Stomach (tissue), 4 donors: ENCODE results near the gene TSHZ2.

Source experiments
- CTCF ChIP-seq, 7 experiments: fragments of 450-650 bp in 4 of 7; fragments of 200-600 bp in 3 of 7; sonication (generic) in 3 of 7; IDR thresholded peaks; one replicate each; pipeline ENCODE4 v1.5.1; 2016 to 2019; ENCODE audit warnings: antibody characterized with exemption in 7 of 7, control low read depth in 2 of 7, mild to moderate bottlenecking in 1 of 7
- EP300 ChIP-seq: sonication (generic); formaldehyde crosslinking; IDR thresholded peaks from one replicate; pipeline ENCODE4 v1.6.1; 2017; ENCODE audit warnings: antibody characterized with exemption
- POLR2A ChIP-seq, 4 donors: fragments of 450-650 bp; IDR thresholded peaks; one replicate each; pipeline ENCODE4 v1.6.1; 2016; ENCODE audit warnings: antibody characterized with exemption in 4 of 4, control low read depth in 2 of 4, mild to moderate bottlenecking in 1 of 4, moderate library complexity in 1 of 4
- POLR2AphosphoS5 ChIP-seq, 3 donors: sonication (generic); formaldehyde crosslinking; IDR thresholded peaks; one replicate each; pipeline ENCODE4 v1.6.1; 2016; ENCODE audit warnings: antibody characterized with exemption in 3 of 3

DNA sequence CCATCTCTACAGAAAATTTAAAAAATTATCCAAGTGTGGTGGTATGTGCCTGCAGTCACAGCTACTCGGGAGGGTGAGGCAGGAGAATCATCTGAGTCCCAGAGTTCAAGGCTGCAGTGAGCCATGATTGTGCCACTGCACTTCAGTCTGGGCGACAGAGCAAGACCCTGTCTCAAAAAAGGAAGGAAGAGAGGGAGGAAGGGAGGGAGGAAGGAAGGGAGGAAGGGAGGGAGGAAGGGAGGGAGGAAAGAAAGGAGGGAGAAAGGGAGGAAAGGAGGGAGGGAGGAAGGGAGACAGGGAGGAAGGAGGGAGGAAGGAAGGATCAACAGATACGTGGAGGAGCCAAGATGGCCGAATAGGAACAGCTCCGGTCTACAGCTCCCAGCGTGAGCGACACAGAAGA lies 531.4 kb downstream of the TSHZ2 start:
- TF ChIP-seq CTCF (IDR thresholded peaks at IDR 0.05) (no peak), POLR2A (IDR thresholded peaks at IDR 0.05) (no peak), EP300 (no peak), POLR2AphosphoS5 (IDR thresholded peaks at IDR 0.05) (no peak)
